Muscle layer of duodenum (tissue), 2 donors: ENCODE measurements around the gene ZNF860.
A peak's percentile ranks its signal among the peaks of the same experiment; 100 is the strongest.

Experiments
- H3K27ac ChIP-seq: one replicate; pipeline ENCODE4 v1.7.0; 2013; ENCODE audit warnings: mild to moderate bottlenecking, low read length
- H3K27me3 ChIP-seq: one replicate; pipeline ENCODE4 v1.7.0; 2013; ENCODE audit warnings: low read depth, mild to moderate bottlenecking, control low read depth, low read length
- H3K36me3 ChIP-seq, 2 donors: one replicate each; pipeline ENCODE4 v1.7.0; 2013; ENCODE audit warnings: low read length in 2 of 2, control low read depth in 1 of 2, mild to moderate bottlenecking in 1 of 2; ENCODE audit not compliant: insufficient read depth in 2 of 2, control insufficient read depth in 1 of 2
- H3K4me1 ChIP-seq, 2 donors: one replicate each; pipeline ENCODE4 v1.7.0; 2013; ENCODE audit warnings: low read length in 2 of 2, mild to moderate bottlenecking in 2 of 2, control low read depth in 1 of 2, moderate library complexity in 1 of 2; ENCODE audit not compliant: insufficient read depth in 2 of 2, control insufficient read depth in 1 of 2
- H3K4me3 ChIP-seq, 2 donors: one replicate each; pipeline ENCODE4 v1.7.0; 2013; ENCODE audit warnings: low read length in 2 of 2, low read depth in 1 of 2, mild to moderate bottlenecking in 1 of 2
- H3K9me3 ChIP-seq, 2 donors: one replicate each; pipeline ENCODE4 v1.7.0; 2013; ENCODE audit warnings: low read length in 2 of 2, control low read depth in 1 of 2, mild to moderate bottlenecking in 1 of 2; ENCODE audit not compliant: control insufficient read depth in 1 of 2
- donor health status: healthy.

The ZNF860 gene

DNA sequence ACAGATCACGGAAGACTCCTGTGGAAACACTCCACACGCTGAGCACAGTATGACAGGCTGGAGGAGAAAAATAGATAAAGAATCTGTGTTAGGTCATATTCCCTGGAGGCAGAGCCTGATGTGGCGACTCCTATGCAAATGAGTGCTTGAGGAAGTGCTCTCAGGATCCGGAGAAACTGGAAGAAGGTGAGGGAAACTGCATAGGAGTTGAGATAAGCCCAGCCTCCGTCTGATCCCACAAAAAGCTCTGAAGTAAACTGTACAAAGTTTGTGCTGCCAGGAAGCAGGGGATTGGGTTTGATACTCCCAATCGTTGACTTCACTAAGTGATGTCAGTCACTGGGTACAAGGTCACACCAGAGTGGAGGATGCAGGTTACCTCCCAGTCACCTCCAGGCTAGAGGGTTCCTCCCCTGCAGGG lies 33.9 kb upstream of the ZNF860 start:
- Histone ChIP-seq H3K27ac (no peak overlapping the region), H3K36me3 (no peaks in the 10 kb centered on the region), H3K4me3 (no peak overlapping the region), H3K9me3 (peaks cover 0 to 5% of the 10 kb centered on the region in 2 donors), H3K27me3 (no peaks in the 10 kb centered on the region), H3K4me1 (no peaks in the 10 kb centered on the region)

GRCh38 chr3:31948280-31948679 lies 33.3 kb upstream of the ZNF860 start:
- Histone ChIP-seq H3K4me1 (no peaks in the 10 kb centered on the region), H3K27me3 (no peaks in the 10 kb centered on the region), H3K4me3 (no peak overlapping the region), H3K36me3 (no peaks in the 10 kb centered on the region), H3K27ac (no peak overlapping the region), H3K9me3 (peaks cover 0 to 5% of the 10 kb centered on the region in 2 donors)

- H3K27me3 ChIP-seq: no peaks in the 10 kb centered on the region
- H3K4me1 ChIP-seq: no peaks in the 10 kb centered on the region
- H3K4me3 ChIP-seq: no peak overlapping the region
- H3K36me3 ChIP-seq: no peaks in the 10 kb centered on the region
- H3K27ac ChIP-seq: no peak overlapping the region
- peaks cover 5 to 15% of the 10 kb centered on the region in 2 donors for H3K9me3 ChIP-seq
Observed at GRCh38 chr3:31952205-31952604, 29.3 kb upstream of the ZNF860 start.

DNA sequence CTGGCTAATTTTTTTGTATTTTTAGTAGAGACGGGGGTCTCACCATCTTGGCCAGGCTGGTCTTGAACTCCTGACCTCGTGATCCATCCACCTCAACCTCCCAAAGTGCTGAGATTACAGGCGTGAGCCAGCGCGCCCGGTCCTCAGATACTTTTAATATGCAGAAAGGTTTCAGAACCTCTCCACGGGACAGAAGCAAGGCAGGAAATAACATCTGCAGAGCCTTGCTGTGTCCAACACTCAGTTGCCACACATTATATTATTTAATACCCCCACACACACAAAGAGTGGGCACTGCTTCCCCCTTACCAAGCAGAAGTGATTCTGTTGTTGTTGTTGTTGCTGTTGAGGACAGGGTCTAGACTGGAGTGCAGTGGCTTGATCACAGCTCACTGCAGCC lies 28.5 kb upstream of the ZNF860 start:
- Histone ChIP-seq H3K4me1 (peaks cover 0 to 3% of the 10 kb centered on the region in 2 donors), H3K36me3 (no peaks in the 10 kb centered on the region), H3K27ac (no peak overlapping the region), H3K4me3 (no peak overlapping the region), H3K9me3 (peaks cover 5 to 15% of the 10 kb centered on the region in 2 donors), H3K27me3 (no peaks in the 10 kb centered on the region)

GRCh38 chr3:31953636-31954035 lies 27.9 kb upstream of the ZNF860 start:
- Histone ChIP-seq H3K4me3 (no peak overlapping the region), H3K27me3 (no peaks in the 10 kb centered on the region), H3K9me3 (peaks cover 5 to 15% of the 10 kb centered on the region in 2 donors), H3K27ac (no peak overlapping the region), H3K4me1 (peaks cover 0 to 8% of the 10 kb centered on the region in 2 donors), H3K36me3 (no peaks in the 10 kb centered on the region)

DNA sequence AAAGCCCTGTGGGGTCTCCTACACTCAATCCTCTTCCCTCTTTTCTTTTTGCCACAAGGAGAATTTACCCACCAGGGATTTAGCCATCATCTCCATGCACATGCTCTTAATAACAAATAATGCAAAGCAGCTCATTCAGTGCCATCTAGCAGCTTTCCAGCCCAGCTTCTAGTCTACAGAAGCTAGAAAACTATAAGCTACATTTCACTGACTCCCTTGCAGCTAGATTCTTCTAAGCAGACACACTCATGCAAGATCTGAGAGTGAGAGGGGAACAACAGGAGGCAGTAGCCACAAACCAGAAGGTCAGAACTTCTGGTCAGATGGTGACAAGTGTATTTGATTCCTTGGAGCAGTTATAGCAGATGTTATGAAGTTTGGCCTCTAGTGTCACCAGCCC lies 26.0 kb upstream of the ZNF860 start:
- Histone ChIP-seq H3K36me3 (no peaks in the 10 kb centered on the region), H3K27ac (no peak overlapping the region), H3K4me3 (no peak overlapping the region), H3K9me3 (peaks cover 5 to 11% of the 10 kb centered on the region in 2 donors), H3K27me3 (no peaks in the 10 kb centered on the region), H3K4me1 (peaks cover 7 to 20% of the 10 kb centered on the region in 2 donors)

- peaks cover 5 to 10% of the 10 kb centered on the region in 2 donors for H3K9me3 ChIP-seq
- no peaks in the 10 kb centered on the region for H3K36me3 ChIP-seq
- H3K27me3 ChIP-seq: no peaks in the 10 kb centered on the region
- H3K4me3 ChIP-seq: no peak overlapping the region
- peaks cover 7 to 27% of the 10 kb centered on the region in 2 donors for H3K4me1 ChIP-seq
- H3K27ac ChIP-seq: no peak overlapping the region
Observed at GRCh38 chr3:31957106-31957505, 24.4 kb upstream of the ZNF860 start.

- H3K27ac ChIP-seq: peak overlapping the region; percentile 39
- peaks cover 7 to 27% of the 10 kb centered on the region in 2 donors for H3K4me1 ChIP-seq
- no peaks in the 10 kb centered on the region for H3K36me3 ChIP-seq
- peak overlapping the region in 1 of 2 donors; percentile 44 for H3K4me3 ChIP-seq
- H3K27me3 ChIP-seq: no peaks in the 10 kb centered on the region
- H3K9me3 ChIP-seq: peaks cover 5 to 10% of the 10 kb centered on the region in 2 donors
Observed at GRCh38 chr3:31958701-31959152, 22.8 kb upstream of the ZNF860 start.

DNA sequence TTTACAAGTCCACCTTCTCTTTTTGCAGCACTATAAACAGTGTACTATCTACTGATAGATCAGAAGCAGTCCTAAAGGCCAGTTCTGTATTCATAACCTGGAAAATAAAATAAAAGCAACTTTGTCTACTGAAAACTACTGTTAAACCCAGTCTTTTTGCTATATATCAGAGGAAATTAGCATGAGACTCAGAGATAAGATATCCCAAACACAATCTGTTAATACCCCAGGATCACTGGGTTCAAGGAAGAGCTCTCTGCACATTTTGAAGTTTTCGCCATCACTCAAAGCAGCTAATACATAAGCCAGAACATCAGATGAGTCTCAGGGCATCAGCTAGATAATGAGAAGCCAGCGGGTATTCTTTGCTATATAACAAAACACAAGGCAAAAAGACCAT lies 22.3 kb upstream of the ZNF860 start:
- Histone ChIP-seq H3K4me3 (peak overlapping the region; percentile 44 to 50), H3K4me1 (peaks cover 7 to 27% of the 10 kb centered on the region in 2 donors), H3K36me3 (no peaks in the 10 kb centered on the region), H3K9me3 (peaks cover 5 to 10% of the 10 kb centered on the region in 2 donors), H3K27ac (peak overlapping the region; percentile 39), H3K27me3 (no peaks in the 10 kb centered on the region)

GRCh38 chr3:31959951-31960792 lies 21.4 kb upstream of the ZNF860 start:
- peaks cover 7 to 27% of the 10 kb centered on the region in 2 donors for H3K4me1 ChIP-seq
- H3K27me3 ChIP-seq: no peaks in the 10 kb centered on the region
- H3K4me3 ChIP-seq: peak overlapping the region; percentile 44 to 50
- H3K9me3 ChIP-seq: peaks cover 5 to 8% of the 10 kb centered on the region in 2 donors
- H3K27ac ChIP-seq: peak overlapping the region; percentile 12
- H3K36me3 ChIP-seq: no peaks in the 10 kb centered on the region

DNA sequence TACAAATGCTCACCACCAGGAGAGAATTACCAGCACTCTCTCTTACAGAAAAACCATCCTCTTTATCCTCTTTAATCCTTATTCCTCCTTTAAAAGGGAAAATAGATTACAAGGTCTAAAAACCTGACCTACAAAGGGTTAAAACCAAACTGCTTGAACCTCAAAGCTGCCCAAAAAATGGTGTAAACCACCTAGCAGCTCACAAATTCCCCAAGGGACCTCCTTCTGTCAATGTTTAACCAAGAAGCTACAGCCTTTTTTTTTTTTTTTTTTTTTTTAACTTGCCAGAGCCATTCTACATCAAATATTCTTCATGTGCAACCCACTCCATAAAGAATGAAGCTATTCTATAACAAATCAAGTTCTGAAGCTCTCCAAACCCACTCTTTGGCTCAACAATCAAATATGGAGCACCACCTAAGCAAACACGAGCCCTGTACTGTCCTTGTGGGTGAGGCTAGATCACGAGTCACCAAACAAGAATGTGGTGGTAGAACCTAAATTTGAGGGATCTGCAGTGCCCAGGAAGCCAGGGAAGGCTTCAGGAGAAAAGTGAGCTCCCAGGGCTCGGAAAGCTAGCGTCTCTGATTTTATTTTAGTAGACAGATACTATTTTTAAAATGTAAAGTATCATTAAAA lies 20.6 kb upstream of the ZNF860 start:
- no peak overlapping the region for H3K4me3 ChIP-seq
- no peaks in the 10 kb centered on the region for H3K27me3 ChIP-seq
- H3K9me3 ChIP-seq: peaks cover 0 to under 1% of the 10 kb centered on the region in 2 donors
- H3K27ac ChIP-seq: no peak overlapping the region
- peaks cover 7 to 27% of the 10 kb centered on the region in 2 donors for H3K4me1 ChIP-seq
- H3K36me3 ChIP-seq: no peaks in the 10 kb centered on the region
